ENCODE results near the gene DCLK1. TPM values are rescaled to one million over a fixed set of nuclear protein-coding genes. Genes with fewer than 3 reads are reported as not detected.

DCLK1 gene
- total and polyA plus RNA-seq, 2 experiments from 2014 or later = 0.16 to 2.9 TPM

DNA sequence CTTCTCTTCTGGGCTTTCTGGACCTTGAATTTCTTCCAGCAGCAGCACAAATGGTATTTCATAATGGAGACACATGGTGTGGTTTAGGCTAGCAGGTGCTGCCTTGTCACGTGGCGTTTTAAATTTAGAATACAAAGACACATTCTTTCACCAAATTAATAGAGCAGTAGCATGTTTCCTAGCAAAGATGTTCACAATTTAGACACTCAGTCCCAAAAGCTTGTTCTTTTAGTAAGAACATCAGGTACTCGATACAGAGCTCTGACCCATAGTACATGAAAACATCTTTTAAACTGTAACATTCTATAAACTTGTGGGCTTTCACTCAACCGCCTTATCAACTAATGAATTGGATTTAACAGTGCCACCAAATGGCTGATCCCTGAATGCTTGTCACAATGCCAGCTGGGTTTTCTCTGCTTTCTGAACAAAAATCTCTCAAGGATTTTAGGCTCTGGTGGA is 290.1 kb downstream of the DCLK1 start:
- Histone ChIP-seq H3K27me3 (no peaks in the 10 kb centered on the region), H3K27ac (no peak overlapping the region), H3K9me3 (ENCODE audit: low read depth) (no peaks in the 10 kb centered on the region), H3K4me1 (ENCODE audit: insufficient read depth) (no peaks in the 10 kb centered on the region), H3K36me3 (replicated peaks; ENCODE audit: insufficient read depth, low read depth) (no peaks in the 10 kb centered on the region), H3K4me2 (no peak overlapping the region), H3K79me2 (no peaks in the 10 kb centered on the region), H2AFZ (no peak overlapping the region), H3K9me2 (replicated peaks; ENCODE audit: insufficient read depth) (no peaks in the 10 kb centered on the region), H3K4me3 (no peak overlapping the region), H4K20me1 (ENCODE audit: insufficient read depth, poor library complexity, severe bottlenecking) (no peaks in the 10 kb centered on the region)
- TF ChIP-seq EZH2 (IDR thresholded peaks at IDR 0.05; ENCODE audit: borderline replicate concordance) (no peak), EZH2phosphoT487 (IDR thresholded peaks at IDR 0.05; ENCODE audit: low read depth, severe bottlenecking, unreplicated experiment) (no peak)
- TF ChIP-seq, protein P1, sequence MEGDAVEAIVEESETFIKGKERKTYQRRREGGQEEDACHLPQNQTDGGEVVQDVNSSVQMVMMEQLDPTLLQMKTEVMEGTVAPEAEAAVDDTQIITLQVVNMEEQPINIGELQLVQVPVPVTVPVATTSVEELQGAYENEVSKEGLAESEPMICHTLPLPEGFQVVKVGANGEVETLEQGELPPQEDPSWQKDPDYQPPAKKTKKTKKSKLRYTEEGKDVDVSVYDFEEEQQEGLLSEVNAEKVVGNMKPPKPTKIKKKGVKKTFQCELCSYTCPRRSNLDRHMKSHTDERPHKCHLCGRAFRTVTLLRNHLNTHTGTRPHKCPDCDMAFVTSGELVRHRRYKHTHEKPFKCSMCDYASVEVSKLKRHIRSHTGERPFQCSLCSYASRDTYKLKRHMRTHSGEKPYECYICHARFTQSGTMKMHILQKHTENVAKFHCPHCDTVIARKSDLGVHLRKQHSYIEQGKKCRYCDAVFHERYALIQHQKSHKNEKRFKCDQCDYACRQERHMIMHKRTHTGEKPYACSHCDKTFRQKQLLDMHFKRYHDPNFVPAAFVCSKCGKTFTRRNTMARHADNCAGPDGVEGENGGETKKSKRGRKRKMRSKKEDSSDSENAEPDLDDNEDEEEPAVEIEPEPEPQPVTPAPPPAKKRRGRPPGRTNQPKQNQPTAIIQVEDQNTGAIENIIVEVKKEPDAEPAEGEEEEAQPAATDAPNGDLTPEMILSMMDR (IDR thresholded peaks at IDR 0.05; ENCODE audit: poor library complexity) = no peak
- 76% methylated on average over 4 of the region's 4 CpGs for WGBS (ENCODE audit: low lambda C conversion rate, missing lambda C conversion rate)
- DNase-seq (ENCODE audit: low spot score) = no peak

DNA sequence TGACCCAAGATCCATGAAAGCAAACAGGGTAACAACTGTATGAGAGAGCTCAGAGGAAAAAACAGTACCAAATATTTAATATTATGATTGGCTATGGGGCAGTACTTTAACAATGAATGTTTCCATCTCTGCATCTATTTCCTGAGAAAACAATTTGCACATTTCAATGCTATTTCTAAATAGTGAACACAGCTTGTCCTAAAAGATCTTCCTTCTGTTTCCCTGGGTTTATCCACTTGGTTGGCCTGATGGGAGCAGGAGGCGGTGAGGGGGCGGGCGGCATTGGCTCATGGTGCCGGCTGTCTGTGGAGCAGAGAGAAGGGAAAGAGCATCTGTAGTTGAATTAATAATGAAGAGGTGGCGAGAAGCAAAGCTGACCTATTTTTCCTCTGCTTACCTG is 291.4 kb downstream of the DCLK1 start:
- TF ChIP-seq EZH2 (IDR thresholded peaks at IDR 0.05; ENCODE audit: borderline replicate concordance) (no peak), EZH2phosphoT487 (IDR thresholded peaks at IDR 0.05; ENCODE audit: low read depth, severe bottlenecking, unreplicated experiment) (no peak)
- TF ChIP-seq, protein P1 (IDR thresholded peaks at IDR 0.05; ENCODE audit: poor library complexity) = no peak
- 98% methylated on average over 5 of the region's 5 CpGs for WGBS (ENCODE audit: low lambda C conversion rate, missing lambda C conversion rate)
- Histone ChIP-seq H3K36me3 (replicated peaks; ENCODE audit: insufficient read depth, low read depth) (no peaks in the 10 kb centered on the region), H3K4me3 (no peak overlapping the region), H3K27me3 (no peaks in the 10 kb centered on the region), H2AFZ (no peak overlapping the region), H3K27ac (no peak overlapping the region), H3K4me2 (no peak overlapping the region), H3K9me3 (ENCODE audit: low read depth) (no peaks in the 10 kb centered on the region), H3K79me2 (no peaks in the 10 kb centered on the region), H3K9me2 (replicated peaks; ENCODE audit: insufficient read depth) (no peaks in the 10 kb centered on the region), H3K4me1 (ENCODE audit: insufficient read depth) (peaks cover 6% of the 10 kb centered on the region), H4K20me1 (ENCODE audit: insufficient read depth, poor library complexity, severe bottlenecking) (no peaks in the 10 kb centered on the region)
- no peak for DNase-seq (ENCODE audit: low spot score)

DNA sequence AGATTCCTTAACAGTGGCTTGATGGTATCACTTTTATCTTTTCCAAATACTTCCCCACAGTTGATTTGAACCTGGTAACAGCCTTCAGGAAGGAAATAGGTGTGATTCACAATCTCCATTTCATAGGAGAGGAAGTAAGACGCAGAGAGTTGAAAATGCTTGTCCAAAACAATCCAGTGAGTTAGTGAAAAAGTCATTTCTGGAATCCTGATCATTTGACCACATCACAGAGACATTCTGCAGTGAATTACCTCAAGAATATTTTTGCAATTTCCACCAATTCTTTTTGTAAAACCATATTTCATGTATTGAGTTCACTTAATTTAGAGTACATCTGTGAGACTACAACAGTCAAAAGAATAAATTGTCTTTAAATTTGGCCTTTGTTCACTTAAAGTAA is 292.8 kb downstream of the DCLK1 start:
- Histone ChIP-seq H3K4me2 (no peak overlapping the region), H3K4me1 (ENCODE audit: insufficient read depth) (peaks cover 6% of the 10 kb centered on the region), H3K27me3 (no peaks in the 10 kb centered on the region), H3K27ac (no peak overlapping the region), H3K9me2 (replicated peaks; ENCODE audit: insufficient read depth) (no peaks in the 10 kb centered on the region), H3K9me3 (ENCODE audit: low read depth) (no peaks in the 10 kb centered on the region), H4K20me1 (ENCODE audit: insufficient read depth, poor library complexity, severe bottlenecking) (no peaks in the 10 kb centered on the region), H2AFZ (no peak overlapping the region), H3K36me3 (replicated peaks; ENCODE audit: insufficient read depth, low read depth) (no peaks in the 10 kb centered on the region), H3K4me3 (no peak overlapping the region), H3K79me2 (no peaks in the 10 kb centered on the region)
- DNase-seq (ENCODE audit: low spot score) = no peak
- 79% methylated on average over 1 of the region's 1 CpG for WGBS (ENCODE audit: low lambda C conversion rate, missing lambda C conversion rate)
- TF ChIP-seq EZH2 (IDR thresholded peaks at IDR 0.05; ENCODE audit: borderline replicate concordance) = no peak
- no peak for TF ChIP-seq EZH2phosphoT487 (IDR thresholded peaks at IDR 0.05; ENCODE audit: low read depth, severe bottlenecking, unreplicated experiment)
- TF ChIP-seq, protein P1 (IDR thresholded peaks at IDR 0.05; ENCODE audit: poor library complexity) = no peak

DNA sequence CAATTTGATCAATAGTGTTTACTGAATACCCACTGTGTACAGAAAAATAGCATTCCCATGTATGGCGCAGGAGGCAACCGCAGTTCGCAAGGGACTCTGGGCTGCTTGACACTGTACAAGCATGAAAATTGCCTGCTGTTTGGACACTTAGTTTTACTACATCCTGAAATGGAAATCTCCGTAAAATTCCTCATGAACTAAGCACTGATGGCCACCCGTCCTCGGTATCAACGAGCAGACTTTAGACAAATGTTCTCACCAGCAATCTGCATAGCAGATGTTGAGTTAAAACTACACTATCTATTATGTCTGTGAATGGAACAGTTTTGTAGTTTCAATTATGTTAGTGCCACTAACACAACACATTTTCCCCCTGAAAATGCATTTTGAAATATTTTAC is 294.7 kb downstream of the DCLK1 start:
- Histone ChIP-seq H3K9me2 (replicated peaks; ENCODE audit: insufficient read depth) (no peaks in the 10 kb centered on the region), H3K36me3 (replicated peaks; ENCODE audit: insufficient read depth, low read depth) (no peaks in the 10 kb centered on the region), H2AFZ (no peak overlapping the region), H3K27ac (peak overlapping the region; percentile 54), H4K20me1 (ENCODE audit: insufficient read depth, poor library complexity, severe bottlenecking) (no peaks in the 10 kb centered on the region), H3K4me2 (peak overlapping the region; percentile 43), H3K4me1 (ENCODE audit: insufficient read depth) (peaks cover 6% of the 10 kb centered on the region), H3K79me2 (no peaks in the 10 kb centered on the region), H3K9me3 (ENCODE audit: low read depth) (no peaks in the 10 kb centered on the region), H3K27me3 (no peaks in the 10 kb centered on the region), H3K4me3 (no peak overlapping the region)
- WGBS (ENCODE audit: low lambda C conversion rate, missing lambda C conversion rate) = 52% methylated on average over 7 of the region's 7 CpGs
- no peak for DNase-seq (ENCODE audit: low spot score)
- no peak for TF ChIP-seq EZH2phosphoT487 (IDR thresholded peaks at IDR 0.05; ENCODE audit: low read depth, severe bottlenecking, unreplicated experiment)
- no peak for TF ChIP-seq EZH2 (IDR thresholded peaks at IDR 0.05; ENCODE audit: borderline replicate concordance)
- TF ChIP-seq, protein P1 (IDR thresholded peaks at IDR 0.05; ENCODE audit: poor library complexity) = no peak

All from hepatocyte (in vitro differentiated cells).